HG02571 (cell line): ENCODE measurements around the gene OSBPL5.

Experiments
- ATAC-seq: cut with Tn5 transposase; IDR thresholded peaks from one replicate; pipeline ENCODE4 v1.9.1; 2021; ENCODE audit warnings: mild to moderate bottlenecking, moderate library complexity; ENCODE audit not compliant: unreplicated experiment

OSBPL5 gene, protein sequence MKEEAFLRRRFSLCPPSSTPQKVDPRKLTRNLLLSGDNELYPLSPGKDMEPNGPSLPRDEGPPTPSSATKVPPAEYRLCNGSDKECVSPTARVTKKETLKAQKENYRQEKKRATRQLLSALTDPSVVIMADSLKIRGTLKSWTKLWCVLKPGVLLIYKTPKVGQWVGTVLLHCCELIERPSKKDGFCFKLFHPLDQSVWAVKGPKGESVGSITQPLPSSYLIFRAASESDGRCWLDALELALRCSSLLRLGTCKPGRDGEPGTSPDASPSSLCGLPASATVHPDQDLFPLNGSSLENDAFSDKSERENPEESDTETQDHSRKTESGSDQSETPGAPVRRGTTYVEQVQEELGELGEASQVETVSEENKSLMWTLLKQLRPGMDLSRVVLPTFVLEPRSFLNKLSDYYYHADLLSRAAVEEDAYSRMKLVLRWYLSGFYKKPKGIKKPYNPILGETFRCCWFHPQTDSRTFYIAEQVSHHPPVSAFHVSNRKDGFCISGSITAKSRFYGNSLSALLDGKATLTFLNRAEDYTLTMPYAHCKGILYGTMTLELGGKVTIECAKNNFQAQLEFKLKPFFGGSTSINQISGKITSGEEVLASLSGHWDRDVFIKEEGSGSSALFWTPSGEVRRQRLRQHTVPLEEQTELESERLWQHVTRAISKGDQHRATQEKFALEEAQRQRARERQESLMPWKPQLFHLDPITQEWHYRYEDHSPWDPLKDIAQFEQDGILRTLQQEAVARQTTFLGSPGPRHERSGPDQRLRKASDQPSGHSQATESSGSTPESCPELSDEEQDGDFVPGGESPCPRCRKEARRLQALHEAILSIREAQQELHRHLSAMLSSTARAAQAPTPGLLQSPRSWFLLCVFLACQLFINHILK

DNA sequence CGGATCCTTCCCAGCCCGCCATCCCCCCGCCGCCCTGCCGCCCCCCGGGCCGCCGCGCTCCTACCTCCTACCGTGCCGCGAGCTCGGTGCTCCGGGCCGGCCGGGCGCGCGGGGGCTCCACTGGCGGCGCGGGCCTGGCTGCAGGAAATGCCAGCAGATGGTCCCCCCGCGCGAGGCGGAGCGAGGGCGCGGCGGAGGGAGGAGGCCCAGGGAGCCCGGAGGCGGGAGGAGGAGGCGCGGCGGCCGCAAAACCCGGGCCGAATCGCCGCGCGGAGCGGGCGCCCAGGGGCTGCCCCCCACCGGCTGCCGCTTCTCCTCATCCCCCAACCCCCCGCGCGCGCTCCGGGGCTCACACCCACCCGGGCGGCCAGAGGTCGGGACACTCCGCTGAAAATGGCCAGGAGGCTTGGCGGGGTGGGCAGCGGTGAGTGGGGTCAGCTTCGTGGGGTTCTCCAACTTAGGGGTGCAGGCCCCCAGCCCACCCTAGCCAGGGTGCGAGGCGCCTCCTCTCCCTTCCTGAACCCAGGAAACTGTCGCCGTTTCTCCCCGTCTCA lies at the start of gene OSBPL5:
Gene OSBPL5 (minus strand): TSS at position 159 of the 554 bp plus-strand sequence. CDS start 36,162 bp downstream, outside the sequence.
- ATAC-seq = no peak

DNA sequence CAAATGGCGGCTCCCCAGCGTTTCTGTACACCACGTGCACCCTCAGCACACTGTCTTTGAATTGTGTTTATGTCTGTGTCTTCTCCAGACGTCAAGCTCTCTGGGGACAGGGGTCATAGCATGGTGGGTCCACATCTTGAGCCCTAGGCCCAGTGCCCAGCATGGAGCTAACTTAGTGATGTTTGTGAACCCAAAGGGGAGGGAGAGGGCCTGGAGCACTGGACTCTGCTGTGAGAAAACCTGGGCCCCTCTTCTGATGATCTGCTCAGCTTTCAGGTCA lies 49.2 kb upstream of the OSBPL5 start:
- no peak for ATAC-seq

DNA sequence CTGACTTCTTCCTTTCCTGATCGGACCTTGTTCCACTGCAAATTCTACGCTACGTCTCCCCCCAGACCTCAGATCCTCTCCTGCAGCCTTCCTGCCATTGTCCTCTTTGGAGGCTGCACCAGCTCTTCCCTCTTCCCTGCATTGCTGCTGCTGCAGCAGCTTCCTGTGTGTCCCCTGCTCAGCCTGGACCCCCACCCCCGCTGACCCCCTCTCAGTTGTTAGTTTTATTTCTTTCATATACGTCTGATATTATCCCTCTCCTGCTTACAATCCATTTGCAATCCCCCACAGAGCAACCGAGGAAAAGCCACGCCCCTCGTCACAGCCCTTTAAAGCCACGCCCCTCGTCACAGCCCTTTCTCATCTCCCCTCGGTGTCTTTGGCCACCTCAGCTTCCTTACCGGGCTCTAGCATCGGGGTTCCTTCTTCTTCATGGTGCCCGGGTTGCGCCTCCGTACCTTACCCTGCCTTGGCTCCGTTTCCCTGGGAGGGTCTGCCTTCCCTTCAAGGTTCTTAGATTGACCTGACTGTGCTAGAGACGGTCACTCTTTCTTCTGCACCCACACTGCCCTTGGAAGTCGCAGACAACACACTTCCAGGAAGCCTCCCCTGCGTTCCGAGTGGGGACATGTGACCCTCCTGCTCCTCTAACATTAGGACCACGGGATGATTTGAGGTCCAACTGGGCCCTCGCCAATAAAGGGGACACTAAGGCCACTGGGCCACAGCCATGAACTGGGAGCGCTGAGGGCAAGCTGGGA lies 48.7 kb upstream of the OSBPL5 start:
- no peak for ATAC-seq

DNA sequence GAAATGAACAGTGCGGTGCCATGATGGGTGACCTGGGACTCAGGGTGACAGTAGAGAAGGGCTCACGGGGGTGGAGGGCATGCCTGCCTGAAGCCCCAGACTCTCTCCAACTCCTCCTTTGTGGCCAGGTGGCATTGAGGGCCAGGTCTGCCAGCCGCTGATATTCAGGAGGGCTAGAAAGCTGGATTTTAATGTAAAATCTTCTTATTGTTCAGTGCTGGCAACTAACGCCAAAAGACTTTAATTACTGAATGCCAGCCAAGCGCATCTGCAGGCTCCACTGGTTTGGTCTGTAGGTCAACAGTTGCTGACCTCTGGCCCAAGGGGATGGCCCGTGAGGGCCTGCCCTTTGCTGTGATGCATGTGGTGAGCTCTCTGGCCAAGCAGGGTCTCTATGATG lies 43.2 kb upstream of the OSBPL5 start:
- ATAC-seq = no peak

DNA sequence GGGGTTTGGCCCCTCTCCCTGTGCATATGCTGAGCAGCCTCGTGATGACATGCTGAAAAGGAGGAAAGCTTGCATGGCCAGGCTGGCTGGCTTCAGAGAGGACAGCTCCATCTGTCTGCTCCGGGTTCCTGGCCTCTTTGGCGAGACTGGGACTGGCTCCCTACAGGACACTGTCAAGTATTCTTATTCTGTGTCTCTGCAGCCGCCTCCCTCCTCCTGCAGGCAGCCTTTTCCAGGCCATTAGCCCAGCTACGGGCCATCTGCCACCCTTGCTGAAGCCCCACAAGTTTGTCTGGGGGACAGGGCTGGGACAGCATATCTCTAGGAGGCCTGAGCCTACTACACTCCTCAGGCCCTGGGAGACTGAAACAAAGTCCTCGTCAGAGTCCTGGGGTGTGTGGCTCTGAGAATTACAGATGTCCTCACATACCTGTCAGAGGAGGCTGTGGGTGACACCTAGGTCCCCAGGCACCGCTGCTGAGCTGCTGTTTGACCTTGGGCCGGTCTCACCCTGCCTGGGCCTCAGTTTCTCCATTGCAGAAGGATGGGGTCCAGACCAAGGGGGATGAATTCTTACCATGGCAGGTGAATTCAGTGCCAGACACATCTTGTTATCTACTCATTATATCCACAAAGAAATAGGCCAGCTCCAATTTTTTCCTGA lies 42.5 kb upstream of the OSBPL5 start:
- ATAC-seq = no peak

DNA sequence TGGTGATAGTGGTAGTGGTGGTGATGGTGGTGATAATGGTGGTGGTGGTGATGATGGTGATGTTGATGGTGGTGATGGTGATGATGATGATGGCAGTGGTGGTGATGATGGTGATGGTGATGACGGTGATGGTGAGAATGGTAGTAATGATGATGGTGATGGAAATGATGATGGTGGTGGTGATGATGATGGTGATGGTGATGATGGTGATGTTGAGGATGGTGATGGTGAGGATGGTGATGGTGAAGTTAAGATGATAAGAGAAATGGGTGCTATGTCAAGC lies 41.8 kb upstream of the OSBPL5 start:
- no peak for ATAC-seq

DNA sequence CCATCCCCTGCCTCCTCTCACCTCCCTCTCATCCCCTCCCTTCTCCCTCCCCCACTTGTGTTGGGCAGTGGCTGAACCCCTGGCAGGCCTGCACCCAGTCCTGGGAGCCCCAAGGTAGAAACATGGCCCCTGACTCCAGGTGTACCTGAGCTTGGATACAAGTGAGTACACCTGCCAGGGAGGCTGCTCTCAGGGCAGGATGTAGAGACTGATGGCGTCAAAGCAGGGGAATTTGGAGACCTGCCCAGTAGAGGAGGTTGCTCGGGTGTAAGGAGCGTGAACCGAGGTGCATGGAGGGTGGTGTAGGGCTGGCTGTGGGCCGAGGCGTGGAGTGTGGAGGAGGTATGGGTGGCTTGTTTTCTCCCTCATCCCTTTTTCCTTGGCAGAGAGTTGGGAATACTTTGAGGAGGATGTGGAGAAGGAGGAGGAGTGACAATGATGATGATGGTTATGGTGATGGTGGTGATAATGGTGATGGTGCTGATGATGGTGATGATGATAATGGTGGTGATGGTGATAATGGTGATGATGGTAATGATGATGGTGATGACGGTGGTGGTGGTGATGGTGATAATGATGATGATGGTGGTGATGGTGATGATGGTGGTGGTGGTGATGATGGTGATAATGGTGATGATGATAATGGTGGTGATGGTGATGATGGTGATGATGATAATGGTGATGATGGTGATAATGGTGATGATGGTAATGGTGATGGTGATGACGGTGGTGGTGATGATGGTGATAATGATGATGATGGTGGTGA lies 41.2 kb upstream of the OSBPL5 start:
- ATAC-seq = no peak

DNA sequence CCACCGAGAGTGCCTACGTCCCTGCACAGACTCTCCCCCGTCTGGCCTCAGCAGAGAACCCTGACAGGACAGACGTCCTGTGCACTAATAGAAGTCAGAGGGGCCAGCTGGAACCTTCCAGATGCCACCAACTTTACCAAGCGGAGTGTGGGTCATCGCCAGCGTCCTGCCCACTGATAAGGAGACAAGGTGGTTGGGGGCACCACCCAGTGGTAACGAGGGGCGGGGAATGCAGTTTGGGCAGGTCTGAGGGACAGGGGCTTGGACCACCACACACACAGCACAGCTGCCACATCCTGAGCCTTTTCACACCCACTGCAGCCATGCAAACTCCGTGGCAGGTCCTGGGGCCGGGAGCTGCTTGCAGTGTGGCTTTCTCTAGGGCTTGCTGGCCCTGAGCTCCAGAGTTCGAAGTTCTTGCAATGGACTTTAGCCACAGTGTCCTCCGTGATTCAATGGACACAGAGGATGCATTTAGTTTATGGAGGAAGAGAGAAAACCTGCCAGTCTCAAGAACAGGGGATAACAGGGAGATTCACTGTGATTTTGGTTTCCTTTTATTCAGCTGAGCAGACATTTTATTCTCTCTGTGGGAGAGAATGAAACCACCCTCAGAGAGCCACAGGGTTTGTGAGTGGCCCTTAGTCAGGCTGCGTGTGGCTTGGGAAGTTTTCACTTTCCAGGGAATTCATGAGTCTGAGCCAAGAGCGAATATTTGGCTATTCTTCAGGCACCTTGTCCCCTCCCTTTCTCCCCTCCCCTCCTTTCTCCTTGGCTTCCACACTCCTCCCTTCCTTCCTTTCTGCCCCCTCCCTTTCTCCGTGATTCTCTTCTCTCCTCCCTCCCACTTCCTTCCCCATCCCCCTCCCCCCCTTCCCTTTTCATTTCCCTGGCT lies 40.4 kb upstream of the OSBPL5 start:
- ATAC-seq = no peak

DNA sequence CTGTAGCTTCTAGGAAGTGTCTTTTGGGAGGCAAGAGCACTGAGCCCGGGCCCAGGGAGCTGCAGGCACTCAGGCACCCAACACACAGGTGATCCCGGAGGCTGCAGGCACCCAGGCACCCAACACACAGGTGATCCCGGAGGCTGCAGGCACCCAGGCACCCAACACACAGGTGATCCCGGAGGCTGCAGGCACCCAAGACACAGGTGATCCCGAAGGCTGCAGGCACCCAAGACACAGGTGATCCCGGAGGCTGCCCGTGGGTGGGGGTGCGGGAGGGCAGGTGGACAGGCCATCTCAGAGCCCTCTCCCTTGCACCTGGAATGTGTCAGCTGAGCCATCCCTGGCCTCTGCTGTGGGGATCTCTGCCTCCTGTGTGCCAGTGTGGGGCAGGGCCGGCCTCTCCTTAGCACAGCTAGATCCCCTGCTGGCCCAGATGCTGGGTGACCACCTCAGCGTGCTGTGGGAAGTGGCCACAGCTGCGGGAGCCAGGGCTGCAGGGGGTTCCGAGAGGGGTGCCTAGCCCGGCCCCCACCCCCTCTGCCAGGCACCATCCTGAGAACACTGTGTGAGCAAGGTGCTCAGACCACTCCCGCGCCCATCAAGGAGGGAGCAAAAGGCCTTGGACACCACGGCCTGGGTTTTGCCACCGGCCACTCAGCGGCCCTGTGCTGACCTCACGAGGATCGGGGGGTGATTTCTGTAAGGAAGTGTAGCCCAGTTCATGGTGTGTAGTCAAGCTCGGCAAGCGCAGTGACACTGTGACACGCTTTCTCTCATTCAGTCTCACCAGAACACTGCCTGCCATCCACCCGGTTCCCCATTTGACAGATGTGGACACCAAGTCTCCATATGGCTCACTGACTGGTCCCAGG lies 39.3 kb upstream of the OSBPL5 start:
- no peak for ATAC-seq

DNA sequence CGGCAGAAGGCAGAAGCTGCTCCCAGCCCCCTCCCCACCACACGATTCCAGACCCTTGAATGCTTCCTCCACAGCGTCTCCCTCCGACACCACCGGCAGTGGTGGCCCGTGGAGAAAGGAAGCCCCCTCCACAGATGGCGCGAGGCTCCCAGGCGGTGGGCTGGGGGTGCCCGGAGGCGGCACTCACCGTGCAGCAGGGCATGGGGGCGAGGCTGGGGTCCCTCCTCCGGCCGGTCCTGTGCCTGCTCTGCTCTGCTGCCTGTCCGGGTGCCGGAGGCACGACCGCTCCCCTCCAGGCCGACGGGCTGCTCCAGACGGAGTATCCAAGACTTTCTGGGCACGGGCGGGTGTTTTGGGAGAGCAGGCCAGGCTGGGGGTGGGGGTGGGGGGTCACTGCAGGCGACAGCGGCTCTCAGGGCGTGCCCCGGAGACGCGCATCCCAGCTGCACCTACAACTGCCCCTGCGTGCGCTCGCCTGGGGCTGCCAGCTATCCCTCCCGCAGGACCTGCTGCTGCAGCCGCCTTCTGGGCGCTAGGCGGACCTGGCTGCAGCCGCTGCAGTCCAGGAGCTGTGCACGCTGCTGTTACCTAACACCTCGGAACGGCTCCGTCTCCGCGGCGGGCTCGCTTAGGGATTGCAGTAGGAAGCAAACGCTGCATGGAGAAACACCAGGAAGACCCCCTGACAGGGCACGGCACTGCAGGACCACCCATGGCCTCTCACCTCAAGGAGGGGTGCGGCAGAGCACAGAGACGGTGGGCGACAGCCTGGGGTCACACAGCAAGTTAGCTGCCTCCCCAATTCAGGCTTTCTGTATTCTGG lies 38.3 kb upstream of the OSBPL5 start:
- ATAC-seq = no peak

DNA sequence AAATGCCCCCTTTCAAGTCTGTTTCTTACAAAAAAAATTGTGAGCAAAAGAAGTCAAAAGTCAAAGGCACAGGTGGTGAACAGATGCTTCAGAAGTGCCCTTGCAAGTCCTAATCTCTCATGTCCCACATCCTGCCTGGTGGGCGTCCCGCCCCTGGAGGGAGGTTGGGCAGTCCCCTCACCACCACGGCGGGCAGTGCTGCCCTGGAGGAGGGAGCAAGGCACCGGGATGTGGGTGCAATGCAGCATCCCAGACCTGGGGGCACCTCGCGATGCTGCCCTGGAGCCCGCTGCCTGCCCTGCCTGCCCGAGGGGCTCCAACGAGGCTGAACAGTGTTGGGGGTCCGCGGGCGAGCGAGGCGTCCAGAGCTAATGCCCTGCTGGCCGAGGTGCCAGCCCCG lies 37.6 kb upstream of the OSBPL5 start:
- ATAC-seq = no peak

DNA sequence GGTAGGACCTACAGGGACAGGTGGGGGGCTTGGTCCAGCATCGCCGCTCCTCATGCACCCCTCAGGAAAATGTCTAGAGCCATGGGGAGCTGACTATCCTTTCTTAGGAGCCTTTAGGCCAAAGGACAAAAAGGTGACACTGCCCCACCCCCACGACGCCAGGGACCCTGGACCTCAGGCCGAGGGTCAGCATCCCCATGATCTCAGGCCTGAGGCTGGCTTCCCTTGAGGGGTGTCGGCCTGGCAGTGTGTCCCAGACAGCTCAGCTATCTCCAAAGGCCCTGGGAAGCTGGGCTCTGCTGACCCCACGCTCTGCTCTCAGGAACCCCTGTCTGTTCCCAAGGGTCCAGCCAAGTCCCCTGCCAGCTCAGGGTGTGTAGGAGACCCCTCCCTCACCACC lies 37.2 kb upstream of the OSBPL5 start:
- ATAC-seq = no peak

DNA sequence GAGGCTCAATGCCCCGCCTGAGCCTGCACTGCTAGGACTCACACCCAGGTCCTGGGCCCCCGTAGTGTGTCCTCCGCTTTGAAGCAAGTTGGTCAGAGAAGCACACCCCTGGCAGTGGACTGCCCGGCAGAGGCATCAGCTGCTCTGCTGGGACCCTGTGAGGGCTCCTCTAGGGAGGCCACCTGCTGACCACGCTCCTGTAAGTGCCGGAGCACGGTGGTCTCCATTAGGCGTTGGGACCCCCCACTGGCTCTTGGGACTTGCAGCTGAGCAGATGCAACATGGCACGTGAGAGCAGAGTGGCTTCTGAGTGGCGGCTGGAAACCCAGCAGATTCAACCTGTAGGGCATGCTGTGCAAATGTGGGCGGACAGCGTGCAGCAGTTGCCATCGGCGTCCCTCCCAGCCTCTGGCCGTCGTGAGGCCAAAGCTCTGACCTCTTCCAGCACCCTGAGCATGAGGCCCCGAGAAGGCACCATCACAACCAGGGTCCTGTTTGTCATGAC lies 36.6 kb upstream of the OSBPL5 start:
- ATAC-seq = no peak

DNA sequence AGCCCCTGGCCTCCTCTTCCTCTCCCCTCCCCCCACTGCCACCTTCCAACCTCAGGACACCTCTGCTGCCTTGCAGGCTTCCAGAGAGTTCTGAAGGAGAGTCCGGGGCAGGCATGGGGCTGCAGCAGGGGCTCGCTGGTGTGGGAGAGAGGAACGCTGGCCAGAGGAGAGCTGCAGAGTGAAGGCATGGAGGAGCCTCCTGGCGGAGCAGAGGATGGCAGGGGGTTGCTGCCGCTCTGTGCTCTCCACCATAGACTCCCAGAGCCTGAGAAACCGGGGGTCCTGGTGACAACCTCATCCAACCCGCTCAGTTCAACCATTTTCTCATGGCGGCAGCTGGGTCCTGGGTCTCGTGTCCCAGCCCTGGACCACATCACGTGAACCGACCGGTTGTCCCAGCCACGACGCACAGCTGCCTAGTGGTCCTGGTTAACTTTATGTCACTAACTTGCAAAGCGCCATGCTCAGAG lies 36.0 kb upstream of the OSBPL5 start:
- no peak for ATAC-seq

DNA sequence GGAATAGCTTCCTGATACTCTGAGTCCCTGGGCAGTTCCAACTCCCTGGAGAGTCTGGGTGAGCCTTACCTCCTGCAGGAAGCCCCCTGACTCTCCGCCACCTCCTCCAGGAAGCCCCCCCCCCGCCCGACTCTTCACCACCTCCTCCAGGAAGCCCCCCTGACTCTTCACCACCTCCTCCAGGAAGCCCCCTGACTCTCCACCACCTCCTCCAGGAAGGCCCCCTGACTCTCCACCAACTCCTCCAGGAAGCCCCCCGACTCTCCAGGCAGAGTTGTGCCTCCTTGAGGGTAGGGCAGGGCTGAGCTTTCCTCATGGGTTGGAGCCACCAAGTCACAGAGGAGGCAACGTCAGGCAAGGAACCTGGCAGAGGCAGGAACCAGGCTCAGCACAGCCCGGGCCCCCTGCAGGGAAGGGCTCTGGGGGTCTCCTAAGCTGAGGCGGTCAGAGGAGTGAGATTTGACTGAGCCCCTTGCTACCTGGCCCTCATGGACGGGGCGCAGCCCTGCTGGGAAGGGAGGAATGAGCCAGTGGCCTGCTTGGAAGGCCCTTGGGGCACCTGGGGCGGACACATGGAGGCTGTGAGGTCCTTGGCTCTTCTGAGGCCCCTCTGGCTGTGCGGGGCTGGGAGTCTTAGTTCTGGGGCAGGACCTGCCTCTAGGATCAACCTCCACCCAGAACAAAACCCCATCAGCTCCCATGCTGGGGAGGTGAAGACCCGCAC lies 35.4 kb upstream of the OSBPL5 start:
- no peak for ATAC-seq

DNA sequence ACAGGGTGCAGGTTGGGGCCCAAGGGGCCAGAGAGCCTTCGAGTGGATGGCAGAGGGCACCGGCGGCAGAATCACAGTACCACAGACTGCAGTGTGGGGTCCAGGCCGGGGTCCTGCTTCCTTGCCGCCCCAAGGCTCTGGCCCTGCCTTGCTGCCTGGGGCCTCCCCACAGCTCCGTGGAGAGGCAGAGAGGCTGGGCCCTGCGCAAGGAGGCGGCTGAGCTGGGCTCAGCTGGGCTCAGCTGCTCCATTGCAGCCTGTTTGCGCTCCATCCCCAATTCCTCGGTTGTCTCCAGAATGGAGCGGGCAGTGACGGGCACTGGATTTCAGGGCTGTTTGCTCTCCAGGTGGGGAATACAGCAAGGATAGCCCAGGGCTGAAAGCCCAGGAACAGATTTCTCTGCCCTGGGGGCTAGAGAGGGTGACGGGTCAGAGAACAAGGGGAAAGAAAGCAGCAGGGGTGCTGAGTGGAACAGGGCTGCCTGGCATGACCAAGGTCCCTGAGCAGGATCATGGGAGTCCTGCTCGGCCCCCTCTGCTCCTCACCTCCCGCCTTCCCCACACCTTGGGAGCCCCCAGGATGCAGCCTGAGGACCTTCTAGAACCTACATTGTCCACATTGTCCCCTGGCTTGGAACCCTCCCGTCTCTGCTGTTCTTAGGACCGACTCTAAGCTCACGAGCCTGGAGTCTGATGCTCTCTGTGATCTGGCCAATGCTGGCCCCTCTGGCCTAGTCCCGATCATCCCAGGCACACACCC lies 34.6 kb upstream of the OSBPL5 start:
- ATAC-seq = no peak
